Measurements from ENCODE around the gene WNT7B.

DNA sequence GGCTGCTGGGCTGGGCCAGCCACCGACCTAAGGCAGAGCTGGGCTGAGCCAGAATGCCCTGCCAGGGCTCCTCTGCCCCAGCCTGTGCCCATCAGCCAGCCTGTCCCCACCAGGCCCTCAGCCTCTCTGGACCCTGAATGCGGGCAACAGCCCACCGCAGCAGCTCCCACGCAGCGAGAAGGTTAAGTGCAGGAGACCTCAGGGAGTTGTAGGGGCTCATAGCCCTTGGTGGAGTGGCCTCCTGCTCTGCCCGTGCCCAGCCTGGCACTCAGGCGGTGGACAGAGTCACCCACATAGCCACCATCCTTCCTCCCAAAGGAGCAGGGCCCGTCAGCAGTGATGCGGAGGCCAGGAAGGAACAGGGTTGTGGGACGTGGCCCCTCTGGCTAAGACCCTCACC is 19.1 kb downstream of the WNT7B start:
- TF ChIP-seq, protein P1, sequence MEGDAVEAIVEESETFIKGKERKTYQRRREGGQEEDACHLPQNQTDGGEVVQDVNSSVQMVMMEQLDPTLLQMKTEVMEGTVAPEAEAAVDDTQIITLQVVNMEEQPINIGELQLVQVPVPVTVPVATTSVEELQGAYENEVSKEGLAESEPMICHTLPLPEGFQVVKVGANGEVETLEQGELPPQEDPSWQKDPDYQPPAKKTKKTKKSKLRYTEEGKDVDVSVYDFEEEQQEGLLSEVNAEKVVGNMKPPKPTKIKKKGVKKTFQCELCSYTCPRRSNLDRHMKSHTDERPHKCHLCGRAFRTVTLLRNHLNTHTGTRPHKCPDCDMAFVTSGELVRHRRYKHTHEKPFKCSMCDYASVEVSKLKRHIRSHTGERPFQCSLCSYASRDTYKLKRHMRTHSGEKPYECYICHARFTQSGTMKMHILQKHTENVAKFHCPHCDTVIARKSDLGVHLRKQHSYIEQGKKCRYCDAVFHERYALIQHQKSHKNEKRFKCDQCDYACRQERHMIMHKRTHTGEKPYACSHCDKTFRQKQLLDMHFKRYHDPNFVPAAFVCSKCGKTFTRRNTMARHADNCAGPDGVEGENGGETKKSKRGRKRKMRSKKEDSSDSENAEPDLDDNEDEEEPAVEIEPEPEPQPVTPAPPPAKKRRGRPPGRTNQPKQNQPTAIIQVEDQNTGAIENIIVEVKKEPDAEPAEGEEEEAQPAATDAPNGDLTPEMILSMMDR (IDR thresholded peaks at IDR 0.05): no peak
- no peak for TF ChIP-seq EP300 (IDR thresholded peaks at IDR 0.05)
- no peak for TF ChIP-seq POLR2A (IDR thresholded peaks at IDR 0.05)
- TF ChIP-seq POLR2AphosphoS5 (IDR thresholded peaks at IDR 0.05): no peak

Measured in suprapubic skin (tissue), 4 donors.